Endodermal cell (in vitro differentiated cells): ENCODE data around the gene ELOVL3. TPM values are rescaled to one million over a fixed set of nuclear protein-coding genes. Genes with fewer than 3 reads are reported as not detected.
"Not testable (repeated sequence)": the region's sequence is repeated elsewhere in the genome, so short reads cannot be mapped to it uniquely, and the experiment has no call there.

ENCODE experiments used
- DNase-seq: peaks from one replicate; pipeline ENCODE4 v3.0.0-alpha.2; 2017
- H3K27ac ChIP-seq: 2 replicates; pipeline ENCODE4 v1.5.1; 2013; ENCODE audit warnings: mild to moderate bottlenecking, low read depth, low read length, moderate library complexity
- H3K27me3 ChIP-seq: 2 replicates; pipeline ENCODE4 v1.6.1; 2013; ENCODE audit warnings: mild to moderate bottlenecking, low read length, moderate library complexity; ENCODE audit not compliant: insufficient read depth, control insufficient read depth, poor library complexity, severe bottlenecking
- H3K36me3 ChIP-seq: 2 replicates; pipeline ENCODE4 v1.7.0; 2013; ENCODE audit warnings: mild to moderate bottlenecking, low read length, moderate library complexity; ENCODE audit not compliant: control insufficient read depth, insufficient read depth
- H3K4me1 ChIP-seq: one replicate; pipeline ENCODE4 v1.7.0; 2013; ENCODE audit warnings: low read length; ENCODE audit not compliant: control insufficient read depth, insufficient read depth
- H3K4me3 ChIP-seq: 2 replicates; pipeline ENCODE4 v1.5.1; 2013; ENCODE audit warnings: mild to moderate bottlenecking, low read length, moderate library complexity
- H3K9ac ChIP-seq: 2 replicates; pipeline ENCODE4 v1.6.1; 2013; ENCODE audit warnings: mild to moderate bottlenecking, low read length, moderate library complexity; ENCODE audit not compliant: poor library complexity, severe bottlenecking; ENCODE audit errors: extremely low read depth
- H3K9me3 ChIP-seq: 2 replicates; pipeline ENCODE4 v1.6.1; 2013; ENCODE audit warnings: mild to moderate bottlenecking, low read length, moderate library complexity; ENCODE audit not compliant: control insufficient read depth
- H3K27ac Mint-ChIP-seq: 2 replicates; pipeline ENCODE4 v1.8.0; 2020; ENCODE audit warnings: mixed read lengths
- H3K27me3 Mint-ChIP-seq: 2 replicates; pipeline ENCODE4 v1.8.0; 2021; ENCODE audit warnings: mild to moderate bottlenecking, mixed read lengths; ENCODE audit not compliant: insufficient read depth
- H3K36me3 Mint-ChIP-seq: 2 replicates; pipeline ENCODE4 v1.8.0; 2020; ENCODE audit warnings: low read depth, mixed read lengths
- H3K4me1 Mint-ChIP-seq: 2 replicates; pipeline ENCODE4 v1.8.0; 2020; ENCODE audit warnings: mixed read lengths
- H3K4me3 Mint-ChIP-seq: 2 replicates; pipeline ENCODE4 v1.8.0; 2020; ENCODE audit warnings: mild to moderate bottlenecking, moderate library complexity, mixed read lengths
- H3K9me3 Mint-ChIP-seq: 2 replicates; pipeline ENCODE4 v1.8.0; 2020; ENCODE audit warnings: mild to moderate bottlenecking, mixed read lengths
- CTCF ChIP-seq: fragments of 200-600 bp; sonication (generic); conservative IDR thresholded peaks from 2 replicates; pipeline ENCODE4 v1.5.0; 2021; ENCODE audit warnings: antibody characterized with exemption, mild to moderate bottlenecking
- WGBS, 2 experiments: methylation state at CpG; one replicate each; pipeline versions ENCODE4 v1.1.5 to v1.1.7; 2013; ENCODE audit warnings: missing lambda C conversion rate in 2 of 2, mixed read lengths in 1 of 2; ENCODE audit not compliant: insufficient coverage in 1 of 2, insufficient read length in 1 of 2; 5-methylcytosine and 5-hydroxymethylcytosine counted together
- total RNA-seq, 2 donors: library from RNA; stranded (reverse); fragmentation: NEBNext Ultra II Directional in 1 of 2; extraction: Animal tissue kit (Norgen Biotek cat#: 25700) in 1 of 2; gene quantifications; 2 replicates in 1 of 2; 3 replicates in 1 of 2; pipeline ENCODE4 v1.2.1, GENCODE V29; 2021

Gene ELOVL3
- total RNA-seq, 2 donors from 2014 or later = not detected

DNA sequence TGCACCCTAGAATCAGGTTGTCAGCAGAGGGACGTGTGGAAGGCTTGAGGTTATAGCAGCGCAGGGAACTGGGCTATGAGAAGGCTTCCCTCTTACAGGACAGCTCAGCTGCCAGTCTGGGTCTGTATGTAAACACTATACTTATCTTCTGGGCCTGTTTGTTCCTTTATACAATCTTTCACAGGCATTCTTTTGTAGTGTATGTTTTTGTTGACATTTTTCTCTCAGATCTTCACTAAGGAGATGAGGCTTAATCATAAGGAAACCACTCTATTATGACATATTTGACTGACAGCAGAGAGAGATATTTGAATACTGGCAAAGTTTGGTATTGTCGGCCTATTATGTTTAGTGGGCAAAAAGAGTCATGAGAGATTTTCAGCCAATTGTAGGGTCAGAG lies 20.2 kb downstream of the ELOVL3 start:
- peak overlapping the region; percentile 95 for H3K27ac Mint-ChIP-seq

GRCh38 chr10:102247734-102248133 lies 21.6 kb downstream of the ELOVL3 start:
- H3K27ac Mint-ChIP-seq = no peak overlapping the region
- H3K9me3 ChIP-seq = no peaks in the 10 kb centered on the region
- H3K27me3 Mint-ChIP-seq = peaks cover 15% of the 10 kb centered on the region

More for the DNA sequence above, 20.2 kb downstream of the ELOVL3 start:
- Histone ChIP-seq H3K4me1 (peaks cover 5% of the 10 kb centered on the region), H3K36me3 (peaks cover 16% of the 10 kb centered on the region), H3K9me3 (no peaks in the 10 kb centered on the region), H3K27ac (no peak overlapping the region), H3K9ac (peak overlapping the region; percentile 91), H3K4me3 (peak overlapping the region; percentile 100), H3K27me3 (peaks cover 23% of the 10 kb centered on the region)
- peaks cover 30% of the 10 kb centered on the region for H3K27me3 Mint-ChIP-seq
- no peaks in the 10 kb centered on the region for H3K9me3 Mint-ChIP-seq
- H3K4me3 Mint-ChIP-seq = peak overlapping the region; percentile 91
- peaks cover 27% of the 10 kb centered on the region for H3K4me1 Mint-ChIP-seq
- no peak for DNase-seq
- no peak for TF ChIP-seq CTCF
- 59 to 67% methylated on average over 3 of the region's 3 CpGs for WGBS, 2 experiments
- peaks cover 6% of the 10 kb centered on the region for H3K36me3 Mint-ChIP-seq

GRCh38 chr10:102252508-102252907 lies 26.4 kb downstream of the ELOVL3 start:
- WGBS, 2 experiments = 93 to 98% methylated on average over 3 of the region's 3 CpGs
- not testable (repeated sequence) for H3K4me3 ChIP-seq, H3K27me3 Mint-ChIP-seq, H3K9ac ChIP-seq, H3K27ac ChIP-seq, H3K27ac Mint-ChIP-seq, H3K9me3 Mint-ChIP-seq, H3K4me1 Mint-ChIP-seq, H3K27me3 ChIP-seq, H3K4me1 ChIP-seq, H3K4me3 Mint-ChIP-seq, H3K9me3 ChIP-seq, DNase-seq
- peaks cover 24% of the 10 kb centered on the region for H3K36me3 ChIP-seq
- peaks cover 12% of the 10 kb centered on the region for H3K36me3 Mint-ChIP-seq

More at GRCh38 chr10:102247734-102248133, 21.6 kb downstream of the ELOVL3 start:
- peaks cover 8% of the 10 kb centered on the region for H3K36me3 Mint-ChIP-seq
- peaks cover 5% of the 10 kb centered on the region for H3K4me1 ChIP-seq
- H3K4me3 Mint-ChIP-seq = no peak overlapping the region
- H3K27me3 ChIP-seq = peaks cover 10% of the 10 kb centered on the region
- peaks cover 24% of the 10 kb centered on the region for H3K4me1 Mint-ChIP-seq
- peak overlapping the region; percentile 100 for H3K4me3 ChIP-seq
- H3K27ac ChIP-seq = no peak overlapping the region
- H3K9me3 Mint-ChIP-seq = no peaks in the 10 kb centered on the region
- no peak for TF ChIP-seq CTCF
- H3K9ac ChIP-seq = no peak overlapping the region
- H3K36me3 ChIP-seq = peaks cover 16% of the 10 kb centered on the region
- DNase-seq = no peak

GRCh38 chr10:102254426-102254825 lies 28.3 kb downstream of the ELOVL3 start:
- H3K27ac Mint-ChIP-seq = no peak overlapping the region
- no peaks in the 10 kb centered on the region for H3K9me3 Mint-ChIP-seq

More at GRCh38 chr10:102254426-102254825, 28.3 kb downstream of the ELOVL3 start:
- no peak for TF ChIP-seq CTCF
- H3K9me3 ChIP-seq = no peaks in the 10 kb centered on the region
- H3K27ac ChIP-seq = no peak overlapping the region
- no peaks in the 10 kb centered on the region for H3K27me3 ChIP-seq
- Mint-ChIP-seq H3K4me3 (no peak overlapping the region), H3K27me3 (no peaks in the 10 kb centered on the region), H3K36me3 (peaks cover 14% of the 10 kb centered on the region), H3K4me1 (no peaks in the 10 kb centered on the region)
- peaks cover 23% of the 10 kb centered on the region for H3K36me3 ChIP-seq
- DNase-seq = no peak
- no peak overlapping the region for H3K4me3 ChIP-seq
- WGBS, 2 experiments = 90% methylated on average over 1 of the region's 1 CpG; no CpG with 5 or more reads in 1 of the 2 experiments
- no peak overlapping the region for H3K9ac ChIP-seq
- H3K4me1 ChIP-seq = no peaks in the 10 kb centered on the region
